GM10266 (cell line): ENCODE measurements around the gene CLPSL2.

Experiments
- DNase-seq: peaks from one replicate; pipeline ENCODE4 v3.0.0; 2012; ENCODE audit errors: extremely low spot score
- CTCF ChIP-seq: IDR thresholded peaks from 2 replicates; pipeline ENCODE4 v1.5.1; 2012; ENCODE audit warnings: mild to moderate bottlenecking, low read depth; ENCODE audit not compliant: control insufficient read depth, insufficient read depth; ENCODE audit errors: missing control alignments

CLPSL2 gene

GRCh38 chr6:35737413-35738211 is 38.8 kb upstream of the CLPSL2 start:
- TF ChIP-seq CTCF = peak; percentile 66

GRCh38 chr6:35739645-35740524 is 36.5 kb upstream of the CLPSL2 start:
- no peak for TF ChIP-seq CTCF
- DNase-seq = no peak

More at GRCh38 chr6:35737413-35738211, 38.8 kb upstream of the CLPSL2 start:
- peak; percentile 74 for DNase-seq

GRCh38 chr6:35742842-35743241 is 33.6 kb upstream of the CLPSL2 start:
- no peak for DNase-seq

GRCh38 chr6:35745509-35745908 is 30.9 kb upstream of the CLPSL2 start:
- no peak for TF ChIP-seq CTCF

More at GRCh38 chr6:35742842-35743241, 33.6 kb upstream of the CLPSL2 start:
- TF ChIP-seq CTCF = no peak

GRCh38 chr6:35746516-35746915 is 29.9 kb upstream of the CLPSL2 start:
- no peak for DNase-seq
- no peak for TF ChIP-seq CTCF

More at GRCh38 chr6:35745509-35745908, 30.9 kb upstream of the CLPSL2 start:
- DNase-seq = no peak

GRCh38 chr6:35747877-35748276 is 28.5 kb upstream of the CLPSL2 start:
- no peak for TF ChIP-seq CTCF
- DNase-seq = no peak
